Superior temporal gyrus (tissue), 1 donor: ENCODE results near the gene TPD52L2.

Experiments
- DNase-seq: peaks from one replicate; pipeline ENCODE4 v3.0.0-alpha.2; 2016; ENCODE audit errors: extremely low spot score

The TPD52L2 gene

GRCh38 chr20:63932606-63933160, 67.6 kb downstream of the TPD52L2 start:
- DNase-seq: no peak

- no peak for DNase-seq
Observed at GRCh38 chr20:63933646-63934045, 68.6 kb downstream of the TPD52L2 start.

- no peak for DNase-seq
Observed at GRCh38 chr20:63934271-63935068, 69.4 kb downstream of the TPD52L2 start.

- DNase-seq: no peak
Observed at GRCh38 chr20:63935447-63935846, 70.4 kb downstream of the TPD52L2 start.

DNA sequence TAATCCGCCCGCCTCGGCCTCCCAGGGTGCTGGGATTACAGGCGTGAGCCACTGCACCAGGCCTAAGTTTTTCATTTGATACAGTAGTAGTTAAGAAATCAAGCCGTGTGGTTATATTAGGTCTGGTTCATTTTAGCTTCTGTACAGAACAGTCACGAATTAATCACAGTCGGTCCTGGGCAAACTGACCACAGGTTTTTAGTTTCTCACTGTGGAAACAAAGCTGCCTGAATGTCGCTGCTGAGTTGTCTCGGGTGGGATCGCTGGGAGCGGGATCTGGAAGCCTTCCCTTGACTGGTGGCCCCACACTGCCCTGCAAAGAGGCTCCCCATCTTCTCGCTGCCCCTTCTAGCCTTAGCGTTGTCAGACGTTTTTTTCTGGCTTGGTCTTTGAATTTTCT, 72.5 kb downstream of the TPD52L2 start:
- no peak for DNase-seq

- no peak for DNase-seq
Observed at GRCh38 chr20:63939061-63939935, 74.2 kb downstream of the TPD52L2 start.

- no peak for DNase-seq
Observed at GRCh38 chr20:63940071-63940471, 75.0 kb downstream of the TPD52L2 start.

GRCh38 chr20:63940472-63941266, 75.6 kb downstream of the TPD52L2 start:
- no peak for DNase-seq
